ENCODE results near the gene SLC25A21.
"Not testable (repeated sequence)": the region's sequence is repeated elsewhere in the genome, so short reads cannot be mapped to it uniquely, and the experiment has no call there.

The SLC25A21 gene

GRCh38 chr14:36935976-36936678 lies 236.3 kb downstream of the SLC25A21 start:
- no peak for DNase-seq

- no peak for DNase-seq
Measured at GRCh38 chr14:36934304-36934703, 238.1 kb downstream of the SLC25A21 start.

GRCh38 chr14:36931791-36932190 lies 240.6 kb downstream of the SLC25A21 start:
- no peak for DNase-seq

- no peak for DNase-seq
Measured at GRCh38 chr14:36928432-36928831, 244.0 kb downstream of the SLC25A21 start.

GRCh38 chr14:36925094-36925493 lies 247.3 kb downstream of the SLC25A21 start:
- no peak for DNase-seq

- no peak for DNase-seq
Measured at GRCh38 chr14:36916668-36917067, 255.7 kb downstream of the SLC25A21 start.

GRCh38 chr14:36915081-36915480 lies 257.3 kb downstream of the SLC25A21 start:
- DNase-seq: no peak

GRCh38 chr14:36910578-36910977 lies 261.8 kb downstream of the SLC25A21 start:
- no peak for DNase-seq

GRCh38 chr14:36905272-36905888 lies 267.0 kb downstream of the SLC25A21 start:
- no peak for DNase-seq

GRCh38 chr14:36901861-36902260 lies 270.5 kb downstream of the SLC25A21 start:
- DNase-seq: no peak

- DNase-seq: no peak
Measured at GRCh38 chr14:36900846-36901245, 271.6 kb downstream of the SLC25A21 start.

GRCh38 chr14:36896300-36896699 lies 276.1 kb downstream of the SLC25A21 start:
- not testable (repeated sequence) for DNase-seq

GRCh38 chr14:36884049-36884448 lies 288.4 kb downstream of the SLC25A21 start:
- no peak for DNase-seq

- DNase-seq: no peak
Measured at GRCh38 chr14:36880276-36880675, 292.1 kb downstream of the SLC25A21 start.

GRCh38 chr14:36879558-36879957 lies 292.8 kb downstream of the SLC25A21 start:
- no peak for DNase-seq

- DNase-seq: peak; percentile 52
Measured at GRCh38 chr14:36874396-36875138, 297.8 kb downstream of the SLC25A21 start.

GRCh38 chr14:36870776-36871175 lies 301.6 kb downstream of the SLC25A21 start:
- no peak for DNase-seq

GRCh38 chr14:36869125-36869524 lies 303.3 kb downstream of the SLC25A21 start:
- no peak for DNase-seq

GRCh38 chr14:36866867-36867266 lies 305.5 kb downstream of the SLC25A21 start:
- no peak for DNase-seq

GRCh38 chr14:36863271-36863670 lies 309.1 kb downstream of the SLC25A21 start:
- no peak for DNase-seq

GRCh38 chr14:36862237-36862636 lies 310.2 kb downstream of the SLC25A21 start:
- DNase-seq: not testable (repeated sequence)

GRCh38 chr14:36860831-36861230 lies 311.6 kb downstream of the SLC25A21 start:
- DNase-seq: no peak

GRCh38 chr14:36859119-36859518 lies 313.3 kb downstream of the SLC25A21 start:
- DNase-seq: no peak

GRCh38 chr14:36857842-36858445 lies 314.5 kb downstream of the SLC25A21 start:
- DNase-seq: no peak

Measured in DMS153 (cell line).